ENCODE data around the gene GRK2.
A peak's percentile ranks its signal among the peaks of the same experiment; 100 is the strongest.
"Not testable (repeated sequence)": the region's sequence is repeated elsewhere in the genome, so short reads cannot be mapped to it uniquely, and the experiment has no call there.

The GRK2 gene

DNA sequence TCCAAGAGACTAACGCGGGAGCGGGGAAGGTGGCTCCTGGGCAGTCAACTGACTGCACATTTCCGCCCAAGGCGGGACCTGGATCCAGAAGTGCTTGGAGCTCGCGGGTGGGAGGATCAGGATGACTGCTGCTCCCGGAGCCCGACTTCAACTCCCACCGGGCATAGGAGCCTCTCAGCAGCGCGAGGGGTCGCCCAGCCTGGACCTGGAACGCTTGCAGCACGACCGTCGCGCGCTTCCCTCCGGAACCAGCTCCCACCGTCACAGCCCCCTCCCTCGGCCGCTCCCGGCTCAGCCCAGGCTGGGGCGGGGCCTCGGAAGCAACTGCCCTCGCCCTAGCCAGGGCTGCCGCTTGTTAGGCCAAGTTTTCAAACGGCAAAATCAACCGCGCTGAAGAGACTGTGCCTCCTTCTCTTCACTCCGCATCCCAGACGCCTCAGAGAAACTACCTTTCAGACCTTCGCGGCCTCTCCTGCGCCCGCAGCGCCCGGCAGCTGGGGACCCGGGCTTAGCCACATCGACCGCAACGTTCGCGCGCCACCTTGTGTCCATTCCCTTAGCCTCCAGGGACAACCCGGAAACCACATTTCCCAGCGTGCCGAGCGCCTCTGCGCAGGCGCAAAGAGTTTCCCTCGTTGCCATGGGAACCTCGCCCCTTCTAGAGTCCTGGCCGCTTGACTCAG, 51.1 kb downstream of the GRK2 start:
- DNase-seq = peak; percentile 100

DNA sequence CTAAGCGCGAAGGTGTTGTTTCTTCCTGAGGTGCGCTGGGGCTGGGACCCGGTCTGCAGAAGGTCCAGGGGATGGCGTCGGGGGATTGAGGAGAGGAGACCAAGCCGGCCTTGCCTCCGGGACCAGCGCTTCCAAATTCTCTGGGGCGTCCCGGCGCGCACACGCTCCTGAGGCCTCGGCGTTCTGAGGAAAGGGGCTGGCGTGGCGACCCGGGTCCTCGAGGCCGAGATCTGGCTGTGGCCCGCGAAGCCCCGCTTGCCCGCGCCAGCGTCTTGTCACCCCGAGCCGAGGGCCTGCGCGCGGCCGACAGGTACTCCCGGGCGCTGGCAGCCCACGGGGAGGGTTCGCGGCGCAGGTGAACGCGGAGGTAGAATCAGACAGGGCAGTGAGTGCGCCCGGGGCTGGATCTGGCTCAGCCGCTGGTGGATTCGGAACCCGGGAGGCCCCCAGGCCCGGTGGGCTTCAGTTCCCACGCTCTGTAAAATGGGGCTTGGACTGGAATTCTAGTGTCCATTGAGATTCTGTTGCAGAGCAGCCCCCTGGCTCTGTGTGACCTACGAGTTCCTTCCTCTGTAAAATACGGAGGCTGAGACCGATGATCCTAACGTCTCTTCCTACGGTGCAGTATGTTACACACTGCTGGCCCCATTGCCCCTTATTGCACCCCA, 51.7 kb downstream of the GRK2 start:
- no peak for DNase-seq

DNA sequence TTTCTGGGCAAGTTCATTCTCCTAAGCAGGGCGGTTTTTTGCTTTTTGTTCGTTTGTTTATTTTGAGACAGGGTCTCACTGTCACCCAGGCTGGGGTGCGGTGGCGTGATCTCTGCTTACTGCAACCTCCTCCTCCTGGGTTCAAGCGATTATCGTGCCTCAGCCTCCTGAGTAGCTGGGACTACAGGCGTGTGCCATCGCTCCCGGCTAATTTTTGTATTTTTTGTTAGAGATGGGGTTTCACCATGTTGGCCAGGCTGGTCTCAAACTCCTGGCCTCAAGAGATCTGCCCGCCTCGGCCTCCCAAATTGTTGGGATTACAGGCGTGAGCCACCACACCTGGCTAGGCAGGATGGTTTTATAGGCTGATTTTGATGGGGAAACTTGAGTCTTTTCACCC, 52.6 kb downstream of the GRK2 start:
- DNase-seq = not testable (repeated sequence)

DNA sequence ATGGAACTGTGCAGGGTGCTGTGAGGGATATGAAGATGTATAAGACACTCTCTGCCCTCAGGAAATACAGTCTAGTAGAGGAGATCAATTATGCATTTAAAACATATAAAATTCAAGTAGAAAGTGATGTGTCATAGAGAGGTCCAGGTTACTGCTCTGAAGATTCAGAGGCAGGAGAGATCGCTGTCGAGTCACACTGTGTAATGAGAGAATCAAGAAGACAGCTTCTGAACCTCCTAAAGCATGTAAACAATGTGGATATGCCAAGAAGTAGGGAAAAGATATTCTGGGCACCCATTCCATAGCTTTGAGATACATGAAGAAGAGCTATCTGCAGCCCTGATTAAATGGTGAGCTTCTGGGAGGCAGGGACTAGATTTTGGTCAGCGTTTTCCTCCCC, 53.7 kb downstream of the GRK2 start:
- no peak for DNase-seq

DNA sequence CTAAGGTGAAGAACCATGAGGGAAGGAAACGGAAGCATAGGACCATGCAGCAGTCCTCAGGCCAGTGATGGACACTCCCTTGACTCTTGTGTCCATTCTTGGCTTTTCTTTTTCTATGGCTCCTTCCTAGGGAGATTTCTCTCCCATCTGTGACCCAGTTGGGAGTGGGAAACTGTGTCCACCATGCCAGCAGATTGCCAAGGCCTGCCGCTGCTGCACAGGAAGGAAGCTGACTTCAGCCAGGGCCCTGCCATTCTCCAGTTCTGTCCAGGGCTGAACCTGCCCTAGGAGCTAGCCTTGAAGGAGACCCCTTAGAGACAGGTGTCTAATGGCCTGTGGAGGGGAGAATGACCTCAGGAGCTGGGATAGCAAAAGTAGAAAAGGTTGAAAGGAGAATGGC, 54.4 kb downstream of the GRK2 start:
- DNase-seq = no peak

DNA sequence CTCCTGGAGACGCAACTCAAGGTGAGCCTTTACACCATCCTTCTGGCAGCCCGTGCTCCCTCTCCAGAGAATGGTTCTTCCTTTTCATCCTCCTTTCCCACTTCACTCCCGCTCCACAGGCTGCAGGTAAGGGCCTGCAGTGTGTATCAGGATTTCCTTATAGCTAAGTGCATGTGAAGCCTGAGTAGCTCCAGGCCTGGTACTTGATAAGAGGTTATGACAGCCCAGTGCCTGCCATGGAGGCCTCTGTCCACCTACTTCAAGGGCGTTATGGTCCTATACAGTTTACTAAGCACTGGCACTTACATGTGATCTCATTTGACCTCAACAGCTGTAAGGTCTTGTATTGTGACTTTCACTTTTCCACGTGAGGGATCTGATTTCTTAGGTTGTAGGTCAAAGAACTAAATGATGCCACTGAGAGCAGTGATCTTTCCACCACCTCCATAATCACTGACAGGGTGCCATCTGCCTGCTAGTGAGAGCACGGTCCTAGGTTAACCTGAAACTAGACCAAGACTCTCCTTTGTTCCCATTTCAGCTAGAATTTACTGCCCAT, 55.1 kb downstream of the GRK2 start:
- DNase-seq = no peak

DNA sequence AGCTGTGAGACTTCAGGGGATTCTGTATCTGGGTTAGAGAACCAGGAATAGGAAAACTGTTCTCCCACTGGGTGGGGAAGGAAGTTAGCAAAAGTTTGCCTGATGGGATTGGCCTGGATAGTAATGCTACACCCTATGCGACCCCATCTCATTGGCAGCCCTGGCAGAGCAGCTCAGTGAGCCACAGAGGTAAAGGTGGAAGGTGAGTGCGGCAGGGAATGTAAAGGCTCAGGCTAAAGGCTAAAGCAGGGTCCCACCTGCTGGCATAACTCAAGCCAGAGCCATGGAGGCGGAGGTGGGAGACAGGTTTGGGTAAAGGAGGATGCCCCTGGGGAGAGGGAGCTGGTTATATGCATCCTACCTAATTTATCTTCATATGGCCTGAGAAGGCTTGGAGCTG, 55.8 kb downstream of the GRK2 start:
- DNase-seq = no peak

DNA sequence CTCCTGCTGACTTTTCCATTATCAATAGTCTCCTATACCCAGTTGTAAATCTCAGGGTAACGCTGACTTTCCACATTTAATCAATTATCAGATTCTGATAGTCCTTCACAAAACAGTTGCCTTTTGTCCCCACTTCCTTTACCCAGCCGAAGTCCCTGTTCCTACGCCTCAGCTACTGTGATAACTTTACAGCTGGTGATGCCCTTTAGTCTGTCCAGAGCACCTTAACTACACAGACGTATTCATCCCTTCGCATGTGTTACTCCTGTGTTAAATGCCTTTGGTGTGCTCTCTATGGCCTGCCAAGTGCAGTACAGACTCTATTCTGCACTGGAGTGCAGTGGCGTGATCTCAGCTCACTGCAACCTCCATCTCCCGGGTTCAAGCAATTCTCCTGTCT, 57.3 kb downstream of the GRK2 start:
- no peak for DNase-seq

DNA sequence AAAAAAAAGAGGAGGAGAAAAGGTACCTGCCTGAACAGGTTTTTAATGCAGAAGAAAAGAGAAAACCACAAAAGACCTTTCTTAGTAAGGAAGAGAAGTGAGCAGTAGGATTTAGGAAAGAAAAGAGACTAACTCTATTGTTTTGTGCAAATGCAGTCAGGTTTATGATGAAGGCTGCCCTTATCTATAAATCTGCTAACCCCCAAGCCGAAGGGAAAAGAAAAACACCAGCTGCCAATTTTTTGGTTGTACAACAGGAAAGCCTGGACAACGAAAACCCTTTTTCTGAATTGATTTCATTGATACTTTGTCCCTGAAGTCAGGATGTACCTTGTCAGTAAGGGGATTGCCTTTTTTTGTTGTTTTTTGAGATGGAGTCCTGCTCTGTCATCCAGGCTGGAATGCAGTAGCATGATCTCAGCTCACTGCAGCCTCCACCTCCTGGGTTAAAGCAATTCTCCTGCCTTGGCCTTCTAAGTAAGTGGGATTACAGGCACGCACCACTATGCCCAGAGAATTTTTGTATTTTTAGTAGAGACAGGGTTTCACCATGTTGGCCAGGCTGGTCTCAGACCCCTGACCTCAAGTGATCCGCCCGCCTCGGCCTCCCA, 65.9 kb downstream of the GRK2 start:
- no peak for DNase-seq
